Activated CD8-positive, alpha-beta memory T cell treated with anti-CD3 and anti-CD28 coated beads for 1 hour (primary cell): Measurements from ENCODE around the gene MDH2.
"Not testable (repeated sequence)": the region's sequence is repeated elsewhere in the genome, so short reads cannot be mapped to it uniquely, and the experiment has no call there.

Source experiments
- DNase-seq, 2 donors: peaks; one replicate each; pipeline ENCODE4 v3.0.0-alpha.2; 2020; ENCODE audit warnings: low read depth in 1 of 2; ENCODE audit errors: extremely low read depth in 1 of 2

MDH2 gene

DNA sequence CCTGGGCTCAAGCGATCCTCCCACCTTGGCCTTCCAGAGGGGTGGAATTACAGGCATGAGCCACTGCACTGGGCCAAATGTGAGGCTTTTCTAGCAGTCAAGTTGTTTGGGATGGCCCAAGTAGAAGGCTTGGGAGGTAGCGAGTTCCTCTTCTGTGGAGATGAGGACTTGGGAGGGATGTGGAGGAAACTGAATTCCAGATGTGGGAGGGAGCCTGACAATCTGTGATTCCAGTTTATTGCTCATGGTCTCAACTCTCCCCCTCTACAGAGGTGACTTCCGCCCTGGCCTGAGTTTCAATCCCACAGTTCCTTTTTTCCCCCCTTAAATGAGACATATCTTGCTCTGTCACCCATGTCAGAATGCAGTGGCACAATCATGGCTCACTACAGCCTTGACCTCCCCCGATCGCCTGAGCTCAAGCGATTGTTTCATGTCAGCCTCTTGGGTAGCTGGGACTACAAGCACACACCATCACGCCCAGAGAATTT lies 3.5 kb upstream of the MDH2 start:
- no peak for DNase-seq

DNA sequence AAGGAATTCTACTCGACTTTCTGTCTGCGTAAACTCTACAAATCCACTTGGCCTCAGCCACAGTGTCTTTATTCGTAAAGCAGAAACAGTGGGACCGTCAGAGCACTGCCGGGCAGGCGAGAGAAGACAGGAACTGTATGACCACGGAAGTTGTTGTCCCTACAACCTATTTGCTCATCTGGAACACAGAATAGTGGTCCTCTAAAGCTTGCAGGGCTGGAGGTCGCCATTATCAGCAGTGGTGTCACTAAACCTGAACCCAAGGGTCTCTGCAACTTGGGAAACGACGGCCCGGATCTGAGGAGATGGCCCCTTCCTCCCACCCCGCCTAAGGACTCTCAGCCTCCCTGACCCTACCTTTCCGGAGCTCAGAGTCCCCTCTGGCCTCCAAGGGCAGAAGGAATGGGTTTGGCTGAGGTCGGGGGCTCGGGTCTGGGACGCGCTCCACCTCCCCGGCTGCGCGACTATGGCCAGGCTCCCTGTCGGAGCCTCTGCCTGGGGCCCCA lies 548 bp upstream of the MDH2 start:
- no peak for DNase-seq

DNA sequence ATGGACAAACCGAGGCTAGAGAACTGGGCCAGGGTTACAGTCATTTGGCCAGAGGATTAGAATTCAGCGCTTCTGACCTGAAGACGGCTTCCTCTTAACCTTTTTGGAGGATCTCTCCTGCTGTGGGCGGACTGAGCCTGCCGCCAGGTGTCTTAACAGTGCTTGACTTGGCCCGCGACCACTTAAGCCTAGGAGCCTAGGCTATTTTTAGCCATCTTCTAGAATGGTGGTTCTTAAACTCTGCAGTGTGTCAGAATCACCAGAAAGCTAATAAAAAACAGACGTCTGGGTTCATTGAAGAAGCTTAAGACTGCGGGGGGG lies 722 bp downstream of the MDH2 start:
- DNase-seq = no peak

DNA sequence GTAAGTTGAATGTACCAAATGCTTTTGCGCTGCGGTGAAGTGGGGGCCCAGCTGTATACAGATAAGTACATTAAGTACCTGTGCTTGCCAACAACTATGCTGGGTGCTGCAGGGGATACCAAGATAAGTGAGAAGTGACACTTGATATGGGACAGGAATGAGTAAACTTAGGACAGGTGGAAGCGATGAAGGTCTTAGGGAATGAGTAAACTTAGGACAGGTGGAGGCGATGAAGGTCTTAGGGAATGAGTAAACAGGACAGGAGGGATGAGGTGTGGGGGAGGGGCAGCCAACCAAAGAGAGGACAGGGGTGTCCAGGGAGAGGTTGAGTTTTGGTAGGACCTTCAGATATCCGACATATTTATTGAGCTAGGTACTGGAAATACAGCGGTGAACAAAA lies 1.4 kb downstream of the MDH2 start:
- no peak for DNase-seq

DNA sequence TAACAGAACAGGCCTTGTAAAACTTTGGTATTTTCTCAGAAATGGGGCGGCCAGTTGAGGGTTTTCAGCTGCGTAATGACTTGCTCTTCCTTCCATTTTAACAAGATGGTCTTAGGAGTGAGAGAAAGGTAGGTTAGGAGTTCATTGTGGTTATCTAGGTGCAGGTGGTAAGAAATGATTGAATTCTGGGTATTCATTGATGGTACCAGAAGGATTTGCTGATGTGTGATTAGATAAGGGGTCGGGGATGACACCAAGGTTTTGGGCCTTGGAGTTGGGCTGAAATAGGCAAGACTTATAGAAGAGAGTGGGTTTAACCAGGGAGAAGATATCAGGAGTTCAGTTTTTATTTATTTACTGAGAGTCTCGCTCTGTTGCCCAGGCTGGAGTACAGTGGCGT lies 2.6 kb downstream of the MDH2 start:
- DNase-seq = no peak

DNA sequence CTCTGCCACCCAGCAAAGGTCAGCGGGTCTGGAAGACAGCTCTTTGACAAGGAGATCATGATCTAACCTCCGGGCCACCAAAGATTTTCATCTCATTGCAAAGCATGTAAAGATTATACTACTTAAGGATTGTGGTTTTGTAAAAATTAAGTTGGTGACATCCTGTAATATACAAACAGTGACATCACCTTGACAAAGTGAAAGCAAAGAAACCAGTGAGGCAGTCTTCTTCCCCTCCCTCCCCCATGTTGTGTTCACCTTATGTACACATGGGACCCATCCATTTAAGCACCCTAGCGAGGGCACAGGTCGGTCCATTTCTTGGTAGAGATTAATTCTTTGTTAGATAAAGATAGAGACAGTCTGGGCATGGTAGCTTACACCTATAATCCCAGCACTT lies 3.9 kb downstream of the MDH2 start:
- DNase-seq = no peak

DNA sequence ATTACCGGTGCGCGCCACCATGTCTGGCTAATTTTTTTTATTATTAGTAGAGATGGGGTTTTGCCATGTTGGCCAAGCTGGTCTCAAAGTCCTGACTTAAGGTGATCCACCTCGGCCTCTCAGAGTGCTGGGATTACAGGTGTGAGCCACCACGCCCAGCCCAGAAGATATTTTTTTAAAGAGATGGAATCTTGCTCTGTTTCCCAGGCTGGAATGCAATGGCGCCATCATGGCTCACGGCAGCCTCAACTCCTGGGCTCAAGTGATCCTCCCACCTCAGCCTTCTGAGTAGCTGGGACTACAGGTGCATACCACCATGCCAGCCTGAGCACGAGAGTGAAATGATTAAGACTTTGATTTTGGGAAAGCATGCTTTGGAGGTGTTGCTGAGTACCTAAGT lies 4.8 kb downstream of the MDH2 start:
- not testable (repeated sequence) for DNase-seq

DNA sequence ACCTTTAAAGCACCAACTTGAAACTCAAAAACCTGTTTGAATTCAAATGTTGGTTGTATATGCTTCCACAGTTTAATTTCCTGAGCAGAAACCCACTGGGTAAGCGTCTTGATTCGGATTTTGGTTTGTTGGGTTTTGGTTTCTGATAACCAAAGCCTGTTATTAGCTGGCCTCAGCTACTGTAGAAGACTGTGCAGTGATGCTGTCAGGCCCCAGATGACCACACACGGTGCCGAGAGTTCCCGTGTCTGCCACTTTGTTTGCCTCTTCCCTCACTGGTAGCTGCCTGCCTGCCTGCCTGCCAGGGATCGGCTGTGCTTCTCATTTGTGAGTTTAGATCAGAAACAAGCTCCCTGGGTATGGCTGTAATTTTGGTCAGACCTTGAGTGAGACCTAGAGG lies 5.6 kb downstream of the MDH2 start:
- DNase-seq = no peak

DNA sequence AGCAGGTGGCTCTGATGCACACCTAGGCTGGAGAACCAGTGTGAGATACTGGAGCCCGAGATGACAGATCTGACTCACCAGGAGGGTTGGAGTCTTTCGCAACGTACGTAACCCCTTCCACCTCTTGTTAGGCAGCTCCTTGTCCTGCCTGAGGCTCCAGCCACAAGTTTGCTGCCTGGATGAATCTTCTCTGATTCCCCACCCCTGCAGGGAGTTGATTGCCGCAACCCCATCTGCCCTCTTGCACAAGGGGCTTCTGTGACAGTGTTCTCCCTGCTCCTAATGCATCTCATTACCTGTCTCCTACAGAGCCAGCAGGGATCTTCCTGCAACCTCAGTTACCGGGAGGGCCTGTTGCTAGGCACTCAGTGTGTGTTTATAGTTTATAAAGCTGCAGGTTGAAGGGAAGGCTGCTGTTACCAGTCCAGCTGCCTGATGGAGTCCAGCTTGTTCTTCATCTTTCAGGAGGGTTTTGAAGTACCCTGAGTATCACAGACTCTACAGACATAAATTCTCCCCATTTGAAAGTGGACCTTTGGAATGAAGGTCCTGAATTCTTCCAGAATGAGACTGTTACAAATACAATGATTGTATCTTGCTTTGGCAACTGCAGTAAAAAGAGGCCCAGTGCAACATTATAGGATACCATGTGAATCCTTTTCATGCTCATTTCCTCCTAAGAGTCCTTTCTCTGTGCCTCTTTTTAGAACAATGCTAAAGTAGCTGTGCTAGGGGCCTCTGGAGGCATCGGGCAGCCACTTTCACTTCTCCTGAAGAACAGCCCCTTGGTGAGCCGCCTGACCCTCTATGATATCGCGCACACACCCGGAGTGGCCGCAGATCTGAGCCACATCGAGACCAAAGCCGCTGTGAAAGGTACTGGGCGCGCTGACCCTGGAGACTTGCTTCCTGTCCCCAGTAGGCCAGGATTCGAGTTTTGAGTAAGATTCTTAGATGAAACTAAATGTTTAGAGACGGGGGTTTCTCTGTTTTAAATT lies 6.5 kb downstream of the MDH2 start:
- no peak for DNase-seq

DNA sequence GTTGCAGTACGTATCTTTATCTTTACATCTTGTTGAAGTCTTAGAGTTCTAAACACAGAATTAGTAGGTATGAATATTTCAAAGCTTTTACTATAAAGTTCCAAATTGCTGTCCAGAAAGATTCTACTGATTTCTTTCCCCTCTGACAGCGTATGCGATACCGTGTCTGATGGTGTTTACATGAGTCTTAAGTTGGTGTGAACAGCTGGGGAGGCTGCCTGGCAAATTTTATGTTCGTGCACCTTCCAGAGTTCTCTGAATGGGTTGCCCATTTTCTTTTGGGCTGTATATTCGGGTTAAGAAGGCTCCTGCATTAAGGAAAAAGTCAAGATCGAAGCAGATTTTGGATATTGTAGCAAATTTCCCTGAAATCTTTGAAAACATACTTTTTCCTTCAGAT lies 8.3 kb downstream of the MDH2 start:
- DNase-seq = no peak

DNA sequence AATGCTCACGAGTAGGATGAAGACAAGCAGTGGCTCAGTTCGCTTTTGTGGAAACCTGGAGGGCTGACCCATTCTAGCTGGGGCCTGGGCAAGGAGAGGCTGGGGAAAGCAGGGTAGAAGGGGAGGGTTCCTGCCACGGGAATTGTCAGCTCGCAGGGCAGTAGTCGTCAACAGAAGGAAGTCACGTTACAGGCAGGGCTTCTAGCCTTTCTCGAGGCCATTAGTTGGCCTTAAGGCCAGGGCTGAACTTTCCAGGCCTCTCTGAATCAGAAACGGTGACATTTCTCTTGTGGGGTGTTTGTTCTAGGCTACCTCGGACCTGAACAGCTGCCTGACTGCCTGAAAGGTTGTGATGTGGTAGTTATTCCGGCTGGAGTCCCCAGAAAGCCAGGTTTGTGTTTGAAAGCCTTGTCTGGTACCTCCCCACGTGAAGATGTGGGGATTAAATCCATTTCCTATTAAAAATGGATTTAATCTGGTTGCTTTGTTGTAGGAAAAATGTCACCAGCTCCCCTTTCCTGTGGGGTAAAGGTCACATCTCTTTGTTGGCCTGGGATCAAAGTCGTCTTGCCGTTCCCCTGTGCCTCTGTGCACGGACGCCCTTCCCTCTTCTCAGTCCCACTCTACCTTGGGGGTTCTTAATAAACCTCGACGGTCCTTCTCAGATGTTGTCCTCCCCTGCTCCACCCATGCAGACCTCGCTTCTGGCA lies 9.4 kb downstream of the MDH2 start:
- no peak for DNase-seq

DNA sequence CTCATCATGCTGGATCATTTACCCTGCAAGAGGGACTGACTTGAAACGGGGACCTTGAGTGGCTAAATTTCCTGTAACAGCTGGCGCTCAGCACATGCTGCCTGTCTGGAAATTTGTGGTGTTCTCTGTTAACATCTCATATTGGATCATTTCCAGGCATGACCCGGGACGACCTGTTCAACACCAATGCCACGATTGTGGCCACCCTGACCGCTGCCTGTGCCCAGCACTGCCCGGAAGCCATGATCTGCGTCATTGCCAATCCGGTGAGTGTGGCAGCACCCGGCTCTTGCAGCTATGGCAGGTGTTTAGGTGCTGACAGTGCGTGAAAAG lies 9.9 kb downstream of the MDH2 start:
- DNase-seq = no peak

DNA sequence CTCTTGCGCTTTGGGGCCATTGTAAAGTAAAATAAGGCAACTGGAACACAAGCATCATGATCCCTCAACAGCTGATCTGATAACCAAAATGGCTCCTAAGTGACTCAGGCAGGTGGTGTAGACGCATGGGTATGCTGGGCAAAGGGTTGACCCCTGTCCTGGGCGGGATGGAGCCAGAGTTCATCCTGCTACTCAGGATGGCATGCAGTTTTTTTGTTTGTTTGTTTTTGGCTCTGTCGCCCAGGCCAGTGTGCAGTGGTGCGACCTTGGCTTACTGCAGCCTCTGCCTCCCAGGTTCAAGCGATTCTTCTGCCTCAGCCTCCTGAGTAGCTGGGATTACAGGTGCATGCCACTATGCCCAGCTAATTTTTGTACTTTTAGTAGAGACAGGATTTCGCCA lies 10.8 kb downstream of the MDH2 start:
- DNase-seq = not testable (repeated sequence)

DNA sequence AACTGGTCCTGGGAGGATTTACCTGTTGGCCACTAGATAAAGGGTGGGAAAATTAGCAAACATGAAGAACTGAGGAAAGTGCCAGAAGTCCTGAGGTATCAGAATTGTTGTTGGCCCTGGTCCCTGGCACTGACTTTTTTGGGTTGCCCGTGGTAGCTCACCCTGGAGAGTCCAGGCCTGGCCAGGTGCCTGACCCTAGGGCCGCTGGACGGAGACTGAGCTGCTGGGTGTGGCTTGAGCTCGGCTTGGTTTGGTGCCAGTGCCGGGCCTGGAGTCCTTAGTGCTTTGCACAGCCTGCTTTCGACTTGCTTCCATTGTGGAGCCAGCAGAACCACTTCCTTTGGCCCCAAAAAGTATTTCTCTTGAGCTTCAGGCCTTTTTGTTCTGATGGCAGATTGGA lies 12.9 kb downstream of the MDH2 start:
- no peak for DNase-seq

DNA sequence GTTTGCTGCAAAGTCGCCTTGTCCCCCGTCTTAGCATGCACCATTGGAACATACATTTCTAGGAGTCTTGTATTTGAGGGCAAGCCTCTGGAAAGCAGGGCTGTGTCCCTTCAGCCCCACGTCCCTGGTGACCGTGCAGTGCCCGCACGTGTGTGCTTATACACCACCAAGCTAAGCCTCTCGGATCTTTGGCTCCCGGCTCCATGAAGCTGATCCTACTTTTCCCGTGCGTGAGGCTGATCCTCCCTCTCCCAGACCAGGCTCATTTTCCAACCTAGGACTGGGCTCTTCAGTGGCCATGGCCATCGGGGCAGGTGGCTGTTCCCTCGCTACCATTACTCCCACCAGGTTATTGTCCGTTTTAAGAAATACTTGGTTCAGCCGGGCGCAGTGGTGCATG lies 14.3 kb downstream of the MDH2 start:
- no peak for DNase-seq

DNA sequence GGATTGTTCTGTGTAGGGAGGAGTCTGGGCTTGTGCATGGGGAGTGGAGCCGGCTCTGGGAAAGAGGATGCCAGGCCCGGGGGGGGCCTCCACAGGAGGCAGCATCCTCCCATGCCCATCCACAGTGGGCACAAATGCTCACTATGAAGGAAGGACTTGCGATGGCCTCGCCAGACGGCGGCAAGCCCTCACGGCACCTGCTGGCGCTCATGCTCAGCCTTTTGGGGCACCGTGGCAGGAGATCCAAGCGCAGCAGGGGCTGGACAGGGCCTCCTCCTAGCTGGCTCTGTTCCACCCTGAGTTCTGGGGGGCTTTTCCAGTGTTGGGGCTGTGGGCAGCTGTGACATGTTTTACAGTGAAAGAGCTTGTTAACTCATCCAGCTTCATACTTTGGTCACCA lies 15.2 kb downstream of the MDH2 start:
- no peak for DNase-seq

DNA sequence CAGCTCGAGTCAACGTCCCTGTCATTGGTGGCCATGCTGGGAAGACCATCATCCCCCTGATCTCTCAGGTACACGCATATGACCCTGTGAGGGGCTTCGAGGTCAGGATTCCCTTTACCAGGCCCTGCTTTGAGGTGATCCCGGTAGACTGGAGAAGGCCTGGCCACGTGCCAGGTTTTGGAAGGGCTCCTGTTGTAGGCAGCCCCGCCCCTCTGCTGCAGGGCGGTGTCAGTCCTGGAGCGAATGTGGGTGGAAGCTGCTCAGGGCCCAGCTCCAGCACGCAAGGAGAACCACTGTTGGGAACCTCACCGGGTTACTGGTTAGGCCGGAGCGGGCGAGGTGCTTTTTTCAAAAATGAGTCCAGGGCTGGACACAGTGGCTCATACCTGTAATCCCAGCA lies 15.6 kb downstream of the MDH2 start:
- no peak for DNase-seq

DNA sequence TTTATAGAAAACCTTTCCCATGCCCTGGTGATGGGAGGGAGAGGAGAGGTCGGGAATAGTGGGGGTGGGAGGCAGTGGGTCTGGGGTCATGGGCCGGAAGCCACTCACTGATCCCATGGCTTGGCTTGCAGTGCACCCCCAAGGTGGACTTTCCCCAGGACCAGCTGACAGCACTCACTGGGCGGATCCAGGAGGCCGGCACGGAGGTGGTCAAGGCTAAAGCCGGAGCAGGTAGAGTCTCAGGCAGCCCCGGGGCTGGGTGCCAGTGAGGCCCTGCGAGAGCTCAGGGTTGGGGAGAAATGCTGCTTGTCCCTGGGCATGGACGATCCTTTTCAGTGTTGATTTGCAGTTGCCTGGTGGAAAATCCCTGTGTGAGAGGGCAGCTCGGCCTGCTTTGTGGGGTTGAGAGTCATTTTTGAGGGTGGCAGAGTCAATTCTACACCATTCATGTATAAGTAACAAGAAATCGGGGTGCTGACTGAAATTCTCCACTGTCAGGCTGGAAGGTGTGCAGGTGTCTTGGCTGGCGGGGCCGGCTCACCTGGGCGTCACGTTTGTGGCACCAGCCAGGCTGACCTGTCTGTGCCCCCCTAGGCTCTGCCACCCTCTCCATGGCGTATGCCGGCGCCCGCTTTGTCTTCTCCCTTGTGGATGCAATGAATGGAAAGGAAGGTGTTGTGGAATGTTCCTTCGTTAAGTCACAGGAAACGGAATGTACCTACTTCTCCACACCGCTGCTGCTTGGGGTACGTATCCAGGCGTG lies 16.5 kb downstream of the MDH2 start:
- DNase-seq = no peak

DNA sequence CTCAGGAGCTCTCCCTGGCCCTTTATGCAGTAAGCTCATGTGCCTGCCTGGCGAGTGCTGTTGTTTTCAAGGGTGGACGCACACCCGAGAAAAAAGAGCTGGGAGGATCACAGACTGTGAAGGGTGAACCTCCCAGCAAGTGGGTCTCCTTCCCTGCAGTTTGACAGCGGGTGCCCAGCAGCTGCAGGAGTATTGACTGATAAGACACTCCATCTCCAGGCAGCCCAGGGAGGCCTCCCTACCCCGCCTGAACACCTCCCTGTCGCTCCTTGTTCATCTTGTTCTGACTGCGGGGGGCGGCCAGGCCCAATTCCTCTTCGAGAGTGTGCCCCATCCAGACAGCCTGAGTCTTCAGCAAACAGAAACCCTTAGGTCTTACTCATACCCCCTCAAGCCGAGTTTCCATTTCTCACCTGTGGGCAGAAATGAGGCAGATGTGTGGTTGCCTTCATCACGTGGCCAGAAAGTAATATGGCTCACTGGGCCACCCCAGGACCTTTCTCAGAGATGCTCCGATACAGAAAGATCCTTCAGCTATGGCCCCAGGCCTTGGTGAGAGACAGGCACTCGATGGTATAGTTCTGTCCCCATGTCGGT lies 17.2 kb downstream of the MDH2 start:
- no peak for DNase-seq

DNA sequence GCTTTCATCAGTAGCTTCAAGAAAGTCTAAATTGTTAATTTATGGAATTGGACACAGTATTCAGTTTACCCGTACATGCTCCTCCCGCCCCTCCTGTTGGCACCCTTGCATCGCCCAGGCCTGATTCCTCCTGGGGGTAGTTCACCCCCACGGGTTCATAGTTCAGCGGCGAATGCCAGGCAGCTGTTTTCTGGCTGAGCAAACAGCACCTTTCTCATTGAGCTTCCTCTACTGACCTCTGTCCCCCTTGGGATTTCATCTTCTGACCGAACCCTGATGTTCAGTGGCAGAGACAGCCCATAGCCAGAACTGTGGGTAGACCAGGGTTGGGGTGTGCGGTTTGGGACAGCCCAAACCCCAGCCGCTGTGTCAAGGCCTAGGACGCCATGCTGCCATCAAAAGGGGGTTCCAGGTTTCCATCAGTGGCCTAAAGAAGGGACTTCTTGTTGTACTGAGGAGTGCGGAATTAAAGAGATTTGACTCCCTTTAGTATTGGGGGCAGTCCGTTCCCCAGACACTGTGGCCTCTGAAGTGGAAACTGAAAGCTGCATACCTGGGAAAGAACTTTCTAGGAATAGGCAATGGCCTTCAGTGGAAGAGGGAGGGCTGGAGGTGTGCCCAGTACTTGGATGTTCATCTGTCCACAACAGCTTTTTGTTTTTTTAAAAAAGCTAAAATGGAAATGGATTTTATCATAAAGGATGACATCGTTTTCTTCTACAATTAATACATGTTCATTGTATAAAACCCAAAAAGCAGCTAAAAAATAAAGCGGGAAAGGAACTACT lies 19.0 kb downstream of the MDH2 start:
- no peak for DNase-seq
